ENCODE measurements around the gene ID3.

The ID3 gene

GRCh38 chr1:23525558-23526250, 33.6 kb downstream of the ID3 start:
- DNase-seq (ENCODE audit: low read depth), result no peak

GRCh38 chr1:23524716-23525401, 34.4 kb downstream of the ID3 start:
- DNase-seq (ENCODE audit: low read depth), result no peak

- DNase-seq (ENCODE audit: low read depth), result no peak
Observed at GRCh38 chr1:23524163-23524562, 35.1 kb downstream of the ID3 start.

- no peak for DNase-seq (ENCODE audit: low read depth)
Observed at GRCh38 chr1:23522244-23522982, 36.9 kb downstream of the ID3 start.

- DNase-seq (ENCODE audit: low read depth), result no peak
Observed at GRCh38 chr1:23521588-23521987, 37.7 kb downstream of the ID3 start.

GRCh38 chr1:23517581-23517980, 41.7 kb downstream of the ID3 start:
- no peak for DNase-seq (ENCODE audit: low read depth)

- DNase-seq (ENCODE audit: low read depth), result no peak
Observed at GRCh38 chr1:23515905-23516304, 43.4 kb downstream of the ID3 start.

- DNase-seq (ENCODE audit: low read depth), result no peak
Observed at GRCh38 chr1:23514111-23514679, 45.1 kb downstream of the ID3 start.

- no peak for DNase-seq (ENCODE audit: low read depth)
Observed at GRCh38 chr1:23509896-23510295, 49.4 kb downstream of the ID3 start.
